ENCODE measurements around the gene DTX4.

The DTX4 gene

GRCh38 chr11:59173080-59173963 lies 1.4 kb downstream of the DTX4 start:
- peak; percentile 28 for DNase-seq (ENCODE audit: low spot score)

- peak; percentile 17 for DNase-seq (ENCODE audit: low spot score)
Measured at GRCh38 chr11:59173964-59174663, 2.2 kb downstream of the DTX4 start.

- no peak for DNase-seq (ENCODE audit: low spot score)
Measured at GRCh38 chr11:59174664-59175033, 2.7 kb downstream of the DTX4 start.

- no peak for DNase-seq (ENCODE audit: low spot score)
Measured at GRCh38 chr11:59175091-59175501, 3.2 kb downstream of the DTX4 start.

- no peak for DNase-seq (ENCODE audit: low spot score)
Measured at GRCh38 chr11:59176330-59176729, 4.4 kb downstream of the DTX4 start.

- no peak for DNase-seq (ENCODE audit: low spot score)
Measured at GRCh38 chr11:59178402-59178801, 6.5 kb downstream of the DTX4 start.

GRCh38 chr11:59179121-59179520 lies 7.2 kb downstream of the DTX4 start:
- DNase-seq (ENCODE audit: low spot score) = no peak

- DNase-seq (ENCODE audit: low spot score) = no peak
Measured at GRCh38 chr11:59180168-59180776, 8.3 kb downstream of the DTX4 start.

- DNase-seq (ENCODE audit: low spot score) = no peak
Measured at GRCh38 chr11:59180907-59181306, 9.0 kb downstream of the DTX4 start.

- DNase-seq (ENCODE audit: low spot score) = no peak
Measured at GRCh38 chr11:59181746-59182456, 10.0 kb downstream of the DTX4 start.

GRCh38 chr11:59182457-59183151 lies 10.7 kb downstream of the DTX4 start:
- peak; percentile 12 for DNase-seq (ENCODE audit: low spot score)

GRCh38 chr11:59183771-59184170 lies 11.8 kb downstream of the DTX4 start:
- DNase-seq (ENCODE audit: low spot score) = no peak

- no peak for DNase-seq (ENCODE audit: low spot score)
Measured at GRCh38 chr11:59184691-59185339, 12.9 kb downstream of the DTX4 start.

GRCh38 chr11:59185386-59185945 lies 13.5 kb downstream of the DTX4 start:
- no peak for DNase-seq (ENCODE audit: low spot score)

- DNase-seq (ENCODE audit: low spot score) = peak; percentile 27
Measured at GRCh38 chr11:59186130-59186594, 14.2 kb downstream of the DTX4 start.

GRCh38 chr11:59187035-59187434 lies 15.1 kb downstream of the DTX4 start:
- DNase-seq (ENCODE audit: low spot score) = no peak

GRCh38 chr11:59187587-59187986 lies 15.7 kb downstream of the DTX4 start:
- DNase-seq (ENCODE audit: low spot score) = no peak

- DNase-seq (ENCODE audit: low spot score) = no peak
Measured at GRCh38 chr11:59188954-59189353, 17.0 kb downstream of the DTX4 start.

GRCh38 chr11:59189986-59190385 lies 18.1 kb downstream of the DTX4 start:
- DNase-seq (ENCODE audit: low spot score) = no peak

GRCh38 chr11:59191095-59191494 lies 19.2 kb downstream of the DTX4 start:
- no peak for DNase-seq (ENCODE audit: low spot score)

GRCh38 chr11:59191890-59192289 lies 20.0 kb downstream of the DTX4 start:
- DNase-seq (ENCODE audit: low spot score) = no peak

All from cerebellar cortex (tissue), 1 donor.